ENCODE data around the gene SAMSN1. TPM values are rescaled to one million over a fixed set of nuclear protein-coding genes. Genes with fewer than 3 reads are reported as not detected.

The SAMSN1 gene
- total and polyA plus RNA-seq, 2 donors: 40.4 to 42.9 TPM

DNA sequence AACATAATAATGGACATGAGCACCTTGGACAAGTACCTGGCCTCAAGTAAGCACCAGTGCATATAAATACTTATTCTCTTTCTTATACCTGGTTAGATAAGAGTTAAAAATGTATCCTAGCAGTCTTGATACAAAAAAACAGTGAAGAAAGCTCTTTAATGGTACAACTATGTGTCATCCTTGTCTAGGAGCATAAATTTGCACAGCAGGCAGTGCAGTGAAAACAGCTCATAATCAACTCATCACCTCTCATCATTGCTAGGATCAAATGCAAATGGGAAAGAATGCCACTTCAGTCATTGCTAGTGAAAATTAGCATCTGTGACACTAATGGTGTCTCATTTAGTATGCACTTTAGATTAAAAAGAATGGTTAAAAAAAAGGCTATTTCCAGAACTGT lies 7.6 kb downstream of the SAMSN1 start:
- no peak overlapping the region for H3K27ac ChIP-seq (ENCODE audit: low read depth in 1 of 2, low read length in 1 of 2)
- H3K4me1 ChIP-seq (ENCODE audit: control insufficient read depth in 2 of 2, insufficient read depth in 2 of 2, low read length in 2 of 2): peaks cover 0 to 6% of the 10 kb centered on the region in 2 donors

DNA sequence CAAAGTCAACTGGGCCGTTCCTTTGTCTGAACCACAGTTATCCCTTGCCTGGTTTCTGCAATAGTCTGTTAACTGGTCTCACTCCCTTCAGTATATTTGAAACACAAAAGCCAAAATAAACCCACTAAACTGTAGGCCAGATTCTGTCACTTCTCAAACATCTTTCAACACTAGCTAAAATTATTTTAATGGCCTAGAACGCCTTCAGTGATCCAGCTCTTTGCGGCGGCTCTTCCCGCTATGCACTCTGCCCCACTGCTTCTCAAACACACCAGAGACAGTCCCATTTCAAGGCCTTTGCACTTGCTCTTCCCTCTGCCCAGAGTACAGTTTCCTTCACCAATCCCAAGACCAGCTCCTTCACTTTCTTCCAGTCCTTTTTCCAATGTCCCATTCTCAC lies 9.2 kb downstream of the SAMSN1 start:
- Histone ChIP-seq H3K9me3 (ENCODE audit: control insufficient read depth in 2 of 2, insufficient read depth in 1 of 2, low read length in 1 of 2) (no peaks in the 10 kb centered on the region), H3K4me1 (ENCODE audit: control insufficient read depth in 2 of 2, insufficient read depth in 2 of 2, low read length in 2 of 2) (peaks cover 0 to 2% of the 10 kb centered on the region in 2 donors), H3K27ac (ENCODE audit: low read depth in 1 of 2, low read length in 1 of 2) (no peak overlapping the region), H3K4me3 (ENCODE audit: low read length in 2 of 2) (no peak overlapping the region), H3K36me3 (ENCODE audit: control insufficient read depth in 2 of 2, insufficient read depth in 2 of 2, low read length in 1 of 2) (peaks cover 0 to 4% of the 10 kb centered on the region in 2 donors), H3K27me3 (ENCODE audit: control insufficient read depth in 2 of 2, insufficient read depth in 1 of 2, low read length in 1 of 2) (no peaks in the 10 kb centered on the region)
- WGBS: 97% methylated on average over 5 of the region's 5 CpGs
- DNase-seq (ENCODE audit: low read depth in 6 of 9, low spot score in 9 of 9): no peak

More for the DNA sequence above, 7.6 kb downstream of the SAMSN1 start:
- H3K36me3 ChIP-seq (ENCODE audit: control insufficient read depth in 2 of 2, insufficient read depth in 2 of 2, low read length in 1 of 2): peaks cover 0 to 4% of the 10 kb centered on the region in 2 donors
- H3K9me3 ChIP-seq (ENCODE audit: control insufficient read depth in 2 of 2, insufficient read depth in 1 of 2, low read length in 1 of 2): no peaks in the 10 kb centered on the region
- DNase-seq (ENCODE audit: low read depth in 6 of 9, low spot score in 9 of 9): no peak
- H3K27me3 ChIP-seq (ENCODE audit: control insufficient read depth in 2 of 2, insufficient read depth in 1 of 2, low read length in 1 of 2): no peaks in the 10 kb centered on the region
- no peak overlapping the region for H3K4me3 ChIP-seq (ENCODE audit: low read length in 2 of 2)

DNA sequence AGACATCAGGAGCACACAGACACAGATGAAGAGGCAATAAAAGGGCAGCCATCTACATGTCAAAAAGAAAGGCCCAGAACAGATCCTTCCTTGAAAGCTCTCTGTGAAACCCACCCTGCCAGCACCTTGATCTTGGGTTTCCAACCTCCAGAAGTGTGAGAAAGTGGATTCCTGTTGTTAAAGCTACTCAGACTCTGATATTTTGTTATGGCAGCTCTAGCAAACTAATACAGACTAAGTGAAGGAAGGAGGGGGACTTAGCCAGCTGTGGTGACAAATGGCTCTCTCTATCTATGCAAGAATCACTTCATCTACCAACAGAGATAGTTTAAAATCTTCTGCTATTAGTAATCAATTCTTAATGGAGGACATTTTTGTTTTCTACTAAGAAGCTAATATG lies 10.4 kb downstream of the SAMSN1 start:
- Histone ChIP-seq H3K27ac (ENCODE audit: low read depth in 1 of 2, low read length in 1 of 2) (no peak overlapping the region), H3K4me1 (ENCODE audit: control insufficient read depth in 2 of 2, insufficient read depth in 2 of 2, low read length in 2 of 2) (no peaks in the 10 kb centered on the region), H3K9me3 (ENCODE audit: control insufficient read depth in 2 of 2, insufficient read depth in 1 of 2, low read length in 1 of 2) (no peaks in the 10 kb centered on the region), H3K4me3 (ENCODE audit: low read length in 2 of 2) (no peak overlapping the region), H3K36me3 (ENCODE audit: control insufficient read depth in 2 of 2, insufficient read depth in 2 of 2, low read length in 1 of 2) (peaks cover 0 to 4% of the 10 kb centered on the region in 2 donors), H3K27me3 (ENCODE audit: control insufficient read depth in 2 of 2, insufficient read depth in 1 of 2, low read length in 1 of 2) (no peaks in the 10 kb centered on the region)
- no peak for DNase-seq (ENCODE audit: low read depth in 6 of 9, low spot score in 9 of 9)

DNA sequence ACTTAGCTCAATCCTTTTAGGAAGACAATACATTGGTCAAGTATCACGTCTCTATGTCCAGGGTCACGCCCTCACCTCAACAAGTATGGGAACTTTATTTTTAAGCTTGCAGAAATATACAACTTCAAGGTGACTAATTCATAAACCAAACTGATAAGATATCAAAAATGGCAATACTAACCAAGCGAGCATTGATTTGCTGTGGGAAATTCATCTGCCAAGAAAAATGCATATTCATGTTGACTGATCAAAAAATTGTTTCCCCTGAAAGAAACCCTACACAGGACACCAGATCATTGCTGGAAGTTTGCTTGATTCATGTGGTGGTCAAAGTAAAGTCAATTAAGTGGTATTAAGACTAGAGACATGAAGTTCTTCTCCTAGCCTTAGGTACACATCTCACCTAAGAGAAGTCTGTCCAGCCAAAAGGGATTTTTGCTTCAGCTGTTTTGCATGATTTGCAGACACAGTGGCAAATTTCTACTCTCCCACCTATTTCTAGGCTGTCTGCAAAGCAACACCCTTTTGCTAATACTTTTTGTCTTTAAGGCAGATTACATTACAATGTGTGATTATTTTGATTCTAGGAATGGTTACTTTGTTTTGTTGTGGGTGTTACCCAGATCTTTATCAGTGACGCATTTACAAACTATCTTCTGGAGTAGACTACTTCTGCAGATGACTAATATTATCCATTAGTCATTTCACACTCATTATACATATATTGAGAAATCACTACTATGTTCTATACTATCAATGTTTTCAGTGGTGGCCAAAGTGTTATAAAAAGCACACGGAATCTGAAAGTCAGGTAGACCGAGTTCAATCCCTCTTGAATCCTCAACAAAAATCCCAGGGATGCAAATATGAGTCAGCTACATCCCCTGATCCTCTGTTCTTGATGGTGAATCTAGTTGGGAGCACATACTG lies 12.4 kb downstream of the SAMSN1 start:
- Histone ChIP-seq H3K4me1 (ENCODE audit: control insufficient read depth in 2 of 2, insufficient read depth in 2 of 2, low read length in 2 of 2) (no peaks in the 10 kb centered on the region), H3K27me3 (ENCODE audit: control insufficient read depth in 2 of 2, insufficient read depth in 1 of 2, low read length in 1 of 2) (no peaks in the 10 kb centered on the region), H3K27ac (ENCODE audit: low read depth in 1 of 2, low read length in 1 of 2) (no peak overlapping the region), H3K36me3 (ENCODE audit: control insufficient read depth in 2 of 2, insufficient read depth in 2 of 2, low read length in 1 of 2) (peaks cover 0 to 4% of the 10 kb centered on the region in 2 donors), H3K4me3 (ENCODE audit: low read length in 2 of 2) (no peak overlapping the region), H3K9me3 (ENCODE audit: control insufficient read depth in 2 of 2, insufficient read depth in 1 of 2, low read length in 1 of 2) (no peaks in the 10 kb centered on the region)
- no peak for DNase-seq (ENCODE audit: low read depth in 6 of 9, low spot score in 9 of 9)
- 81% methylated on average over 6 of the region's 6 CpGs for WGBS

DNA sequence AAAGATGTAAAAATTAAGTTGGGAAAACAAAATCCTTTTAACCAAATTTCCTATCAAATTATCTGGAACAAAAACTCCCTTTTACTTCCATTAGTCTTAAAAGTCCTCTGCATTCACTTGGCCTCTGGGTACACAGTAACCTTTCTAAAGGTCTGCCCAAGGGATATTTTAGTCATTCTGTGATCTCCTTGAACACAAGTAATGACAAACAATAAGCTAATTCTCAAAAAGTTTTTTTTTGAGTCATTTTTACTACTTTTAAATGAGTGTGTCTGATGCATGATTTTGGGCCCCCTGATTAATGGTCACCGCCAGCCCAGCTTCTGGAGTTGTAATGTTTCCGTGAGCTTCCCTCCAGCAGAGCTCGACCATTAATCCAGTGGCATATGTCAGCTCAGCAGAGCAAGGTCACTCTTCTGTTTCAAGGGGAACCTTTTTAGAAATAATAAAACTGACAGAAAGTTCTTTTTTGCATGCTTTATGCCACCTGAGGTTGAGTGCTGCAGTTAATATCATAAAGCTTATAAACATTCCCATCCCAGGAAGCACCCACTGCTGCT lies 14.3 kb downstream of the SAMSN1 start:
- Histone ChIP-seq H3K9me3 (ENCODE audit: control insufficient read depth in 2 of 2, insufficient read depth in 1 of 2, low read length in 1 of 2) (no peaks in the 10 kb centered on the region), H3K4me3 (ENCODE audit: low read length in 2 of 2) (no peak overlapping the region), H3K27ac (ENCODE audit: low read depth in 1 of 2, low read length in 1 of 2) (no peak overlapping the region), H3K4me1 (ENCODE audit: control insufficient read depth in 2 of 2, insufficient read depth in 2 of 2, low read length in 2 of 2) (peaks cover 0 to 3% of the 10 kb centered on the region in 2 donors), H3K36me3 (ENCODE audit: control insufficient read depth in 2 of 2, insufficient read depth in 2 of 2, low read length in 1 of 2) (peaks cover 0 to 4% of the 10 kb centered on the region in 2 donors), H3K27me3 (ENCODE audit: control insufficient read depth in 2 of 2, insufficient read depth in 1 of 2, low read length in 1 of 2) (no peaks in the 10 kb centered on the region)
- no peak for DNase-seq (ENCODE audit: low read depth in 6 of 9, low spot score in 9 of 9)
- 93% methylated on average over 3 of the region's 3 CpGs for WGBS

DNA sequence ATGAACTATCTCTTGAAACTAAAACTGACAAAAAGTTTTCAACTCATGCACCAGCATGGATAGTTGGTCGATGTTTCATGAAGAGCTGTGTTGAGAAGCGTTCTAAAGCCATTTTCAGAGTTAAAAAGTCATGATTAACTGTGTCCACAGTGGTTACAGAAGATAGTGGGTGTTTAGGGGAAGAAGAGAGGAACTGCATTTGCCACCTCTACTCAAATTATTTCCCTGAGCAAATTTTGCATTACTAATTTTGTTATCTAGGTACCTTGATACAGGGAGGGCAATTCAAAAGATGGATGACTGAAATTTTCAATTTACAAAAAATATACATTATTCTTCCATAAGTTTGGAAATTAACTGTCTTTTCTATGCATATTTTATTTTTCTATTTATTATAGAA lies 15.5 kb downstream of the SAMSN1 start:
- 94% methylated on average over 2 of the region's 2 CpGs for WGBS
- H3K4me3 ChIP-seq (ENCODE audit: low read length in 2 of 2): no peak overlapping the region
- no peaks in the 10 kb centered on the region for H3K9me3 ChIP-seq (ENCODE audit: control insufficient read depth in 2 of 2, insufficient read depth in 1 of 2, low read length in 1 of 2)
- no peak for DNase-seq (ENCODE audit: low read depth in 6 of 9, low spot score in 9 of 9)
- H3K27me3 ChIP-seq (ENCODE audit: control insufficient read depth in 2 of 2, insufficient read depth in 1 of 2, low read length in 1 of 2): no peaks in the 10 kb centered on the region
- peaks cover 0 to 4% of the 10 kb centered on the region in 2 donors for H3K36me3 ChIP-seq (ENCODE audit: control insufficient read depth in 2 of 2, insufficient read depth in 2 of 2, low read length in 1 of 2)
- H3K4me1 ChIP-seq (ENCODE audit: control insufficient read depth in 2 of 2, insufficient read depth in 2 of 2, low read length in 2 of 2): peaks cover 0 to 3% of the 10 kb centered on the region in 2 donors
- no peak overlapping the region for H3K27ac ChIP-seq (ENCODE audit: low read depth in 1 of 2, low read length in 1 of 2)

DNA sequence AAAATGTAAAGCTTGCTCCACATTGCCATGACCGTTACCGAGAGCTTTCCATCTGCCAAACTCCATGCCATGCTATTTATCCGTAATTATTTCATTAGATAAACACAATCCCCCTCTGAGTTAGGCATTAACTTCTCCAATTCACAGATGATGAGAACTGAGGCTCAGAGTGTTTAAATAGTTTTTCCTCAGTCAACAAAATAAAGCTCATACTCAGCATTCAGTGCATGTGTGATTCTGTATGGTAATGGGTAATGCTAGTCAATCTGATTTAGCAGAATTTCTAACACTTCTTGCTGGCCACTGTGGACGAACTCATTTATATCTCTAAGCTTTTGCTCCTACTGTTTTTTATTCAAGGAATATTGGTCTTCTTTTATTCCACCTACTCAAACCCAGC lies 17.3 kb downstream of the SAMSN1 start:
- H3K9me3 ChIP-seq (ENCODE audit: control insufficient read depth in 2 of 2, insufficient read depth in 1 of 2, low read length in 1 of 2): no peaks in the 10 kb centered on the region
- H3K36me3 ChIP-seq (ENCODE audit: control insufficient read depth in 2 of 2, insufficient read depth in 2 of 2, low read length in 1 of 2): no peaks in the 10 kb centered on the region
- peaks cover 0 to 3% of the 10 kb centered on the region in 2 donors for H3K4me1 ChIP-seq (ENCODE audit: control insufficient read depth in 2 of 2, insufficient read depth in 2 of 2, low read length in 2 of 2)
- no peaks in the 10 kb centered on the region for H3K27me3 ChIP-seq (ENCODE audit: control insufficient read depth in 2 of 2, insufficient read depth in 1 of 2, low read length in 1 of 2)
- 95% methylated on average over 4 of the region's 4 CpGs for WGBS
- no peak for DNase-seq (ENCODE audit: low read depth in 6 of 9, low spot score in 9 of 9)
- H3K27ac ChIP-seq (ENCODE audit: low read depth in 1 of 2, low read length in 1 of 2): no peak overlapping the region
- H3K4me3 ChIP-seq (ENCODE audit: low read length in 2 of 2): no peak overlapping the region

DNA sequence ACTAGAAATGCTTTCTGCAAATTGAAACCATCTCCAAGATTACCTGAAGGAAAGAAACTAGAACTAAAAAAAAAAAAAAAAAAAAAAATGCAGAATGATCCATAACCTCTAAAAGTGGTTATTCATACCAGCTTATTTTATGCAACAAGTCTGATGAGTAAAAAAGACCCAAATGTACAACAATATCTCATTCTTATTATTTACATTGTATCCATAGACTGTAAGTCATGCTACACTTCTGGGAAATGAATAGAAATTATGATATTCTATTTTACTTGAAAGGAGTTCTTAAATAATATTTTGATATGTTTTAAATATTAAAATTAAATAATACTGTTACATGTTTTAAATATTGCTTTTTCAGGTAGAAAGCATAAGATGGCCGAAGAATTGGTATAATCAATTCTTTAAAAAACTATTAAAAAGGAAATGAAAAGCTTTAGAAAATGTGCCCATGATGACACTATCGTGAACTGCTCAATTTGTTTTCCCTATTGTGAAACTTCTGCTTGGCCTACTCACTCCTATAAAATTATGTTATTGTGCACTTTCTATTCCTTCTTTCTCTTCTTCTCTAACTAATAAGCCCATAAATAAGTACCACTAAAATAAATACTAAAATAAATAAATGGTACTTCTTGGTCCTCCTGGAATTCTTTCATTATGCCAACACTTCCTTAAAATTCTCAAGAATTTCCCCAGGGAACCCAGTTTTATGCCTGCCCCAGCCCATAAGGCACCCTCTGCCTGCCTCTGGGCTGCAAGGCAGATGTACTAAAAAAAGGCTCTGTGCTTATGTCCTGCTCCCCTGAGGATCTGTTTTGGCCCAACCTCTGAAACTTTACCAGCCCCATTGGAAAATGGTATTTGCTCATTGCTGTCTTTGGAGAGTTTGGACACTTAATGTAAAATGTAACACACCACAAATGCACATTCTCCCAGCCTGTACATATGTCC lies 18.1 kb downstream of the SAMSN1 start:
- Histone ChIP-seq H3K4me3 (ENCODE audit: low read length in 2 of 2) (no peak overlapping the region), H3K9me3 (ENCODE audit: control insufficient read depth in 2 of 2, insufficient read depth in 1 of 2, low read length in 1 of 2) (no peaks in the 10 kb centered on the region), H3K36me3 (ENCODE audit: control insufficient read depth in 2 of 2, insufficient read depth in 2 of 2, low read length in 1 of 2) (no peaks in the 10 kb centered on the region), H3K27ac (ENCODE audit: low read depth in 1 of 2, low read length in 1 of 2) (peak overlapping the region in 1 of 2 donors; percentile 60), H3K27me3 (ENCODE audit: control insufficient read depth in 2 of 2, insufficient read depth in 1 of 2, low read length in 1 of 2) (no peaks in the 10 kb centered on the region), H3K4me1 (ENCODE audit: control insufficient read depth in 2 of 2, insufficient read depth in 2 of 2, low read length in 2 of 2) (peaks cover 0 to 9% of the 10 kb centered on the region in 2 donors)
- 87% methylated on average over 2 of the region's 2 CpGs for WGBS
- no peak for DNase-seq (ENCODE audit: low read depth in 6 of 9, low spot score in 9 of 9)

All from thymus (tissue), 11 donors.